ENCODE data around the gene MROH7.

Gene MROH7

DNA sequence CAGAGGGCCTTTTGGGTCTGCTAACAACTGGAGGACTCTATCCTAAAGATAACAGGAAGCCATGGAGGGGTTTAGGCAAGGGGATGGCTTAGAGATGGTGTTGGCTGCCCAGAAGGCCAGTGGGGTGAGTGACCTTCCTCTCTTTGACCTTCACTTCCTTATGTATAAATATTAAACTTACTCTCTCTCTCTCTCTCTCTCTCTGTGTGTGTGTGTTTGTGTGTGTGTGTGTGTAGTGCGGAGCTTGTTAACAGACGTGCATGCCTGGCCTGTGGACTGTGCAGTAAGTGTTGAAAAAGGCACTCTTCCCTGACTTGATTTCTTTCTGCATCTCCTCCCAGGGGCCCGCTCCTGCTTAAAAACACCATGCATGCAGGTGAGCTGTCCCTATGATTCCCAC is 10.0 kb downstream of the MROH7 start:
- no peak for DNase-seq (ENCODE audit: low spot score)

DNA sequence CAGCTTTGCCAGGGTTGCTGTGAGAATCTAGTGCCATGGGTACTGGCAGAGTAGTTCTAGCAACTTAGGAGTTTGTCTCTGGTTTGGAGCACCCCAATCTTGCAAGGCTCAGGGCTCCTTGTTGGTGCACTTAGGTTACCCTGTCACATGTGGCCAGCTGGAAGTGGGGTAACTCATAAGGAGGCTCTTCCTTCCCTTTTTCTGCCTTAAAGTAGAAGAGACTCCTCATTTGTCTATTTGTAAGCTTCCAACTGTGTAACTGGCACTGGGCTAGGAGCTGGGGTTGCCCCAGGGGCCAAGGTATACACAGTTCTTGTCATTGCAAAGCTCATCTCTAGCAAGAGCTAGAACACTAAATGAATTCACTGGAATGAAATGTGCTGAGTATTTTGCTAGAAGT is 10.6 kb downstream of the MROH7 start:
- no peak for DNase-seq (ENCODE audit: low spot score)

DNA sequence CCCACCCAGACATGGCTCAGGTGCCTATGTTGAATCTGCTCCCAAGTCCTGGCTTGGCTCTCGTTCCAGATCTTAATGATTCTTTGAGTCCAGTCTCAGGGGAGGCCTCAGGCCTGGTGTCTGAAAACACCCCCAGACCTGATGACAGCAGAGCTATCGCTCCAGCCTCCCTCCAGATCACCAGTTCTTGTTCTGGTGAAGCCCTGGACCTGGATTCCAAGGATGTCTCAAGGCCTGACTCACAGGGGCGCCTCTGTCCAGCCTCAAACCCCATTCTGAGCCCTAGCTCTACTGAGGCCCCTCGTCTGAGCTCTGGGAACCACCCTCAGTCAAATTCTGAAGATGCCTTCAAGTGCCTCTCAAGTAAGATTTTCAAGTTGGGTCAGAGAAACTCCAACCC is 11.4 kb downstream of the MROH7 start:
- DNase-seq (ENCODE audit: low spot score): peak; percentile 30

DNA sequence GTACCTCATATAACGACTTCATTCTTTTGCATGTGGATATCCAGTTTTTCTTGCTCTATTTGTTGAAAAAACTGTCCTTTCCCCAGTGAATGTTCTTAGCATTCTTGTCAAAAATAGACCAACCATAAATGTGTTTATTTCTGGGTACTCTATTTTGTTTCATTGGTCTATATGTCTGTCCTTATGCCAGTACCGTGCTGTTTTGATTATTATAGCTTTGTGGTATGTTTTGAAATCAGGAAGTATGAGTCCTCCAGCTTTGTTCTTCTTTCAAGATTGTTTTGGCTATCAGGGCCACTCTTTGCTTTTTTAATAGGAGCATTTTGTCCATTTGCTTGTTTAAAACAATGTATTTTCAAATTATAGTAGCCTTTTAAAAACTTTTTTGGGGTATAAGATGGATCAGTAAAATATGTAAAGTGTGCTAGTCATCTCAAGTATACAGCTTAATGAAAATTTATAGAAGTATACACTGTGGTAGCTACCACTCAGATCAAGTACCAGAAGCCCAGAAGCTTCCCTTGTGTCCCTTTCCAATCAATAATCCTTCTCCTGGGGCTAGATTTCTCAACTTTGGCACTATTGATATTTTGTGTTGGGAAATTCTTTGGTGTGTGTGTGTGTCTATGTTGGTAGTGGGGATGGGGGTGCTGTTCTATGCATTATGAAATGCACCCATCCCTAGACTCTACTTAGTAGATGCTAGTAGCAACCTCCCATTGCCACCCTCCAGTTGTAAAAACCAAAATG is 16.8 kb downstream of the MROH7 start:
- DNase-seq (ENCODE audit: low spot score): no peak

DNA sequence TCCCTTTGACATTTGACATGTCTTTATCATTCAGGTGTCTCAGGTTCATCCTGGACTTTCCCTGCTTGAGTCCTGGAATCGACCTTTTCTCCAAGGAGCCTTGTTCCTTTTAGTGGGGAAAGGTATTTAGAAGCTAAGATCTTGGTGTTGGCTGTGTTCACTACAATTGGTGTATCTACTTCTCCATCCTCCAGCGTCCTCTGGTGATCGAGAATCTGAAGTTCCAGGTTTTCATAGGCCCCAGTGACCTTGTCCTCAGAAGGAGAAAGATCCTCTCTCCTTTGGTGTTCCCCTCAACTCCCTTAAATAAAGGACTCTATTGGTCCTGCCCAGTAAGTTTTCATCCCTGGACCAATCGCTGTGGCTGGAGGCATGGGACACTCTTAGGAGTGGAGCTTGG is 22.1 kb downstream of the MROH7 start:
- no peak for DNase-seq (ENCODE audit: low spot score)

DNA sequence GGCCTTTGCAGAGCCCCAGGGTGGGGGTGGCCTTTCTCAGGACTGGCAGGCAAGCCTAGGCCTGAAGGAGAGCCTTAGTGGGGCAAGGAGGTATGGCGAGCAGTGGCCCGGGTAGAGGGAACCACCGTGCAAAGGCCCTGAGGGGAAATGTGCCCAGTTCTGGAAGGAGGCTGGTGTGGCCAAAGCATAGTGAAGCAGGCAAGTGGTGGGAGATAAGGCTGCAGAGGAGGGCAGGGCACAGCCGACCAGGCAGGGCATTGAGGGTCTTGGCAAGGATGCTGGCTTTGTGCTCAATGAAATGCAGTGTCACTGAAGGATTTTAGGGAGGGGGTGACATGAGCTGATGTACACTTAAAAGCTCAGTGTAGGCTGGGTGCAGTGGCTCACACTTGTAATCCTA is 22.8 kb downstream of the MROH7 start:
- DNase-seq (ENCODE audit: low spot score): no peak

DNA sequence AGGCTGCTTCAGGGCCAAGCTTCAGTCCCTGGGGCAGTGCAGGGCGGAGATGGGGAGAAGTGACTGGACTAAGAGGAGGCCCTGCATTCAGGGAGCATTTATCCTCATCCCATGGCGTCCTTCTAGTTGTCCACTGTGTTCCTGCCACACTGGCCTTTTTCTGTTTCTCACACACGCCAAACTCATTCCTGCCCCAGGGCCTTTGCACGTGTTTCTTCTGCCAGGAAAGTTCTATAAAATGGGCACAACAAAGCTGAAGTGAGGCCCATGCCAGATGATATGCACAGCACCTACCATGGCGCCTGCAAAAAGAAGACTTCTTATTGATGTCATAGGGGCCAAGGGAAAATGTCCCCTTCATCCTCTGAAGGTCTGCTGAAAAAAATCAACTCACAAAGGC is 24.3 kb downstream of the MROH7 start:
- DNase-seq (ENCODE audit: low spot score): no peak

DNA sequence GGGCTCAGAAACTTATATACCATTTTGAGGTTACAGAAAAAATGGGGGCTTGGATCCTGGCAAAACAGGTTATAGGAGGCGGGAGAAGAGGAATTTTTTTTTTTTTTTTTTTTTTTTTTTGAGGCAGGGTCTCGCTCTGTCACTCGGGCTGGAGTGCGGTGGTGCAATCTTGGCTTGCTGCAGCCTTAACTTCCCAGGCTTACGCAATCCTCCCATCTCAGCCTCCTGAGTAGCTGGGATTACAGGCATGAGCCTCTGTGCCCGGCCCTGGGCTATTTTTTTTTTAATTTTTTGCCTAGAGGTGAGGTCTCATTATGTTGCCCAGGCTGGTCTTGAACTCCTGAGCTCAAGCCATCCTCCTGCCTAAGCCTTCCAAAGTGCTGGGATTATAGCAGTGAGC is 24.7 kb downstream of the MROH7 start:
- DNase-seq (ENCODE audit: low spot score): no peak

DNA sequence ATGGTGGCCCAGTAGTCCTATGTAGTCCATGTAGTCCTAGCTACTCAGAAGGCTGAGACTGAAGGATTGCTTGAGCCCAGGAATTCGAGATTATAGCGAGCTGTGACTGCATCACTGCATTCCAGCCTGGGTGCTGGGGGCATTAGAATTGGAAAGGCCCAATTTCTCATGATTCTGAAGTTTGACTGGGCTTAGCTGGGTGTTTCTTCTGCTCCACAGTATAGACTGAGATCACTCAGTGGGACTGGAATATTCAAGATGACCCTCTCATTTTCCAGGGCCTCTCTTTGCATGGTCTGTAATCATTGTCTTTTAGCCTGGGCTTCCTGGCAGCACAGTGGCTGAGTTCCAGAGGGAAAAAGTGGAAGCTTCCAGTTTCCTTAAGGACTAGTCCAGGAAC is 26.2 kb downstream of the MROH7 start:
- no peak for DNase-seq (ENCODE audit: low spot score)

DNA sequence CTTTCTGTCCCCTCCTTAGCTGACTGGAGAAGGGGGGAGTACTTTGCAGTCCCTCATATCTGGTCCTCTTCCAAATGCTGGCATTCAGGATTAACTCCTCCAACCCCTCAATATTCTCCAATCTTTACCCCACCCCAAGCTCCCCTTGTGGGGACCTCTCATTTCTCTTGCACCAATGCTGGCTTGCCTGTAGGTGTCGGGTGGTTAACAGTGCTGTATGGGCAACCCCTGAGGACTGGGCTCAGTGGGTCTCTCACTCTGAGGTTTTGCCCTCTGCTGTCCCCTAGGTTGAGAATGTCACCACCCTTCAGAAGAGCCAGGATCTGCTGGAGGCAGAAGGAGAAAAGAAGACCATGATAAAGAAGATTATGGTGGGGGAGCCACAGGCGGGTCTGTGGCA is 27.0 kb downstream of the MROH7 start:
- no peak for DNase-seq (ENCODE audit: low spot score)

DNA sequence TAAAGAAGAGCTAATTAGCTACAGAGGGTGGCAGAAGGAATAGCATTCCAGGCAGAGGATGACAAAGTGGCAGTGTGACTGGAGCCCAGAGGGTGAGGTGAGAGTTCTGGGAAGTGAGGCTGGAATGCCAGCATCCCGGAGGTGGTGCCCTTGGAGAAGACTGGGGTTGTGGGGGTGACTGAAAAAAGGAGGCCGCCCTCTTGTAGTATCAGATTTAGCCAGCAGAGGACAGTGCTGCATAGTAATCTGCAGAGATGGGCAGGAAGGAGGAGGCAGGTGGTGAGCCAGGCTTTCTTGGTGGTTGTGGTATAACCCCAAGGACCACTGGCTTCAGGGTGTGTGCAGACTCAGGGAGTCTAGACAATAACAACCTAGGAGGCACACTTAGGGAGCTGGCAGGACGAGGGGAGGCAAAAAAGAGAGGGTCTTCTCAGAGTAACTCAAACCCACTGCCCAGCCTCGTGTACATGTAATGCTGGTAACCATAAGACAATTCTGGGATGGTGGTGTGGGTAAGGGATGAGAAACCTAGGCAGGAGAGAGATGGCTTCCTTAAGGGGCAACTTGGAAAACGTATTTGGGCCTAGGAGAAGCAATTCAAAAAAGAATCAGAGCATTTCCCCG is 30.5 kb downstream of the MROH7 start:
- DNase-seq (ENCODE audit: low spot score): peak; percentile 65

DNA sequence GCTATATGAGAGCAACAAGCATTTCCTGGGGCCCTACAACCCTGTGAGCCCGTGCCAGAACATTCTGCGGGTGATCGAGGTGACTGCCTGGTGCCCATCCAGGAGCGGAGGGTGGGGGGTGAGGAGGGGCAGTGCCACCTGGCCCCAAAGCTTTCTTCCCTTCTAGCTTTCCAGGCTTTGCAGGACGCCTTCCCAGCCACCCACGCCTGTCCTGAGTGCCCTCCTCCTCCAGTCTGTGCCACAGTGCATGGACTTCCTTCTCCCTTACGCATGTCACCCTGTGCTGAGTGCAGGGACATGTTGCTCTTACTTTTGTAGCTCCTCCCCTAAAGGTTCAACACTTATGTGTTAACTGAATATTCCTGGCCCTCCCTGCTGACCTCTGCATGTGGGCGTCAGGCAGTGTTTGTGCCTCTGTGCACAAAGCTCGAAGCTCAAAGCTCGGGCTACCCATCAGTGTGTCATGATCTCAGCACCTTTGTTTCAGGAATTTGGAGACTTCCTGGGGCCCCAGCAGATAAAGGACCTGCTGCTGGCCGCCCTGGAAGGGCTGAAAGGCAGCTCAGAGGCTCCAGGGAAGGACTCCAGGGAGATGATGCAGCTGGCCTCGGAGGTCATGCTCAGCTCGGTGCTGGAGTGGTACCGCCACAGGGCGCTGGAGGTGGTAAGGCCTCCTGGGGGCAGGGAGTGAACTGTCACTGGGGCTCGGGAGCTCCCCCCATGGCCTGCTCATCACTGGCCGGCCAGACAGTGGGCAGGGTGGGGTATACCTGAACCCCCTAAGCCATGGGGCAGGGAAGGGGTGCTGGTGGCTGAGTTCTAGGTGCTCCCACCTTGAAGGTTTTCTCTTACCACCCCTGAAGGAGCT is 37.4 kb downstream of the MROH7 start:
- DNase-seq (ENCODE audit: low spot score): no peak

DNA sequence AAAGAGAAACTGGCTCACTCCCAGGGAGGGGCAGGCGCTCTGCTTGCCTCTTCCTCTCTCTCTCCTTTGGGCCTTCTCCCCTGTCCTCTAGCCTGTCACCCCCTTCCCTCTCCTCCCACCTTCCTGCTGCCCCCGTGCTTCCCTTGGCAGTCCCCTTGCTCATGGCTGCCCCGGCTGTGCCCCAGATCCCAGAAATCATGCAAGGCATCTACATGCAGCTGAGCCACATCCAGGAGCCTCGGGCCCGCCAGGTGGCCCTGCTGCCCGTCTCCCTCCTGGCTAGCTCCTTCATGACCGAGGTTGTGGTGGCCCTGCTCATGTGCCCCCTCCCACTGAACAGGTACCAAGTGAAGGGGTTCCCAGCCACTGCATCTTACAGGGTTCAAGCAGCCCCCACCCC is 38.1 kb downstream of the MROH7 start:
- no peak for DNase-seq (ENCODE audit: low spot score)

DNA sequence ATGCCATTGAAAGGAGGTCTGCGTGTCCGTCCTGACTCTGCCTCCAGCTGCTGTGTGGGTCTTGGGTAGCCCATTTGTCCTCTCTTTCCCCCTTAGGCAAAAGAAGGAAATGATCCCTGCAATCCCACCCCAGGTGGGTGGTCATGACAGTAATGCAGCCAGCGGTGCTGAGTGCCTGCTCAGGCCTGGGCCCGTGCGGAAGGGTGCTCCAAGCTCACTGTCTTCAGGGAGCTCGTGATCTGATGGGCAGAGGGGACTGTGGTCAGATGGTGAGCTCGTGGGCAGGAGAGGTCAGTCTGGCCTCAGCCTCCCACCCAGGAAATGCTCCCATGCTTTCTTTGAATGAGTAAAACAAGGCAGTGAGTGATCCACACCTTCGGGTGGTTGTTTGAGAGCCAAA is 38.8 kb downstream of the MROH7 start:
- no peak for DNase-seq (ENCODE audit: low spot score)

DNA sequence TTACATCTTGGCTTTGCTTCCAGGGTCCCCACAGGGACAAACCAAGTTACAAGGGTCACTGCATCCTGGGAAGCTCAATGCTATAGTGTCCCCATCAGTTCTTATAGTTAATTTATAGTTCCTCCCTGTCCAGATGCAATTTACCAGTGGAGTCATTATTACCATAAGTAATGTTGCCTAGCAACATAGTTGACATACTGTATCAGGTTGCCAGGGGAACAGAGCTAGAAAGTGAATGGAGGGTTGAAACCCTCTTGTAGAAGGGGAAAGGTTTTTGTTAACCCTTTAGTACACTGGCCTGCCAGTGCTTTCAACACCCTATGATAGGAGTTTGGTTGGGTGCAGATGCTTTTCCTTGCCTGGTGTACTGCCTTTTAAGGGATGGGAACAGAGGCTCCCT is 39.8 kb downstream of the MROH7 start:
- no peak for DNase-seq (ENCODE audit: low spot score)

DNA sequence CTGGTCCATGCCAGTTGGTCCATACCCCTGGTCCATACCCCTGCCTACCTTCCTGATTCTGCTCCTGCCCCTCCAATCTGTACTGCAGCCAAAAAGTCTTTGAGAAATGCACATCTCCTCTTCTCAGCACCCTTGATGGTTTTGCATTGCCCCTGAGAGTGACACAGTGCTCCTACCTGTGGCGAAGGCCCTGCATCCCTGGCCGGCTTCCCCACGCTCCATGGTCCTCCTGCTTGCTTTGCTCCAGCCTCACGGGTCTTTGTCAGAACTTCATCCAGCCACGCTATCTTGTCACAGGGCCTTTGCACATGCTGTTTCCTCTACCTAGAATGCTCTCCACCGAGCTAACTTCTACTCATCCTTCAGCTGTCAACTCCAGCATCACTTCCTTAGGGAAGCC is 41.9 kb downstream of the MROH7 start:
- DNase-seq (ENCODE audit: low spot score): no peak

DNA sequence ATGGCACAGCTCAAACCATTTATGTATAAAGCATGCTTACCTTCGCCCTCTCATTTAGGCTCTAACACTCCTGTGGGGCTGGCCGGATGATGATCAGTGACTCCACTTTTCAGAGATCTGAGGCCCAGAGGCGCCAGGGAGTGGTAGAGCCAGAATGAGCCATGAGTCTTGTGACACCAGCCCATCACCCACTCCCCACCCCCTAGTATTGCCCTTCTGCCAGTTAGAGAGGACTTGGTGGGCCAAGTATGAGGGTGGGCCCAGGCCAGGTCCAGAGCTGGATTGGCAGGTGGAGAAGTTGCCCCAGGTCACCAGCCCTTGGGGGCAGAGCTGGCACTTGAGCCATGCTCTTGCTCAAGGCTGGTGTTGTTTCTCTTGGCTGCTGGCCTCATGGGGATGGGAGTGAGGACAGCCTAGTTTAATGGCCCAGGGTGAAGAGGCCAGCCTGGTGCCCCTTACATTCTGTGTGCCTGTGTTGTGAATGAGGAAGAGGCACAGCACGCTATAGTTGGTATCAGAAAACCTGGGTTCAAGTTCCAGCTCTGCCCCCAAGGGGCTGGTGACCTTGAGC is 43.8 kb downstream of the MROH7 start:
- DNase-seq (ENCODE audit: low spot score): no peak

DNA sequence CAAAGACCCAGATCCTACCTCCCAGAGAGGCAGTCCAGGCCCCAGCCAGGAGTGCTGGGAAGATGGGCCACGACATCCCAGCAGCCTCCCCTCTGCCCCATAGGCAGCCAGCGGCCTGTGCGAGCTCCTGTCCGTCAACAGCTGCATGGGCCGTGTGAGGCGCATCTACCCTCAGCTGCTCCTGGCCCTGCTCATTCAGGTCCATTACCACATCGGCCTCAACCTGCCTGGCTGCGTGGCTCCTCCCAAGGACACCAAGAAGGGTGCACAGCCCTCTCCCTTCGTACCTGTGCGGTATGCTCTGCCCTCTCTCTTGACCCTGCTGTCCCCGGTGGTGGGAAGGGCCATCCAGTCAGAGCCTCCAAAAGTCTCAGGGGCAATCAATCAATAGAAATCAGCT is 44.6 kb downstream of the MROH7 start:
- no peak for DNase-seq (ENCODE audit: low spot score)

DNA sequence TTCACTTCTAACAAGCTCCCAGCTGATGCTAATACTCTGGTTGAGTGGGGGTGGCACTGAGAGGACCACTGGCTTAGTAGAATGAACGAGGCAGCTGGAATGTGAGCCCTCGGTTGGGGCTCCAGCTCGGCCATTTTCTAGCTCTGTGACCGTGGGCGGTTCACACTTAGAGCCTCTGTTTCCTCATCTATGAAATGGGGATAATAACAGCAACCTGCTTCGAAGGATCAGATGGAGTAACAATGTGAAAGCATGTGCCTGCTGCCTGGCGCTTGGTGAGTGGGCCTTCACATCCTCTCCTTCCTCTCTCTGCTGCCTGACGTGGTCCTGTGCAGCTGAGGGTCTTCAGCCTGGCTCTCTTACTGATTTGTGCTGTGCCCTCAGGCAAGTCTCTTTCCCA is 53.2 kb downstream of the MROH7 start:
- DNase-seq (ENCODE audit: low spot score): no peak

DNA sequence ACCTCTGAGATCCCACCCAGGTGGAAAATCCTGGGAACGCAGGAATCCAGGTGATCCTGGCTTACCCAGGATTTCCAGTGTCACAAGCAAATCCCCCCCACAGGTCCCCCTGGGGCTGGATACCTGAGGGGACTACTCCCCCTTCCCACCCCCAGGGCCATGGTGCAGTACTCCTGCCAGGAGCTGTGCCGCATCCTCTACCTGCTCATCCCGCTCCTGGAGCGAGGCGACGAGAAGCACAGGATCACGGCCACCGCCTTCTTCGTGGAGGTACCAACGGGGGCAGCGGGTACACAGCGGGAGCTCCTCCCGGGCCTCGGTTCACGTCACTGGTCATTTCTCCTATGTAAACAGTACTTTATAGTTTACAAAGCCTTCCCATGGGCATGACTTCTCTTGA is 53.6 kb downstream of the MROH7 start:
- no peak for DNase-seq (ENCODE audit: low spot score)

DNA sequence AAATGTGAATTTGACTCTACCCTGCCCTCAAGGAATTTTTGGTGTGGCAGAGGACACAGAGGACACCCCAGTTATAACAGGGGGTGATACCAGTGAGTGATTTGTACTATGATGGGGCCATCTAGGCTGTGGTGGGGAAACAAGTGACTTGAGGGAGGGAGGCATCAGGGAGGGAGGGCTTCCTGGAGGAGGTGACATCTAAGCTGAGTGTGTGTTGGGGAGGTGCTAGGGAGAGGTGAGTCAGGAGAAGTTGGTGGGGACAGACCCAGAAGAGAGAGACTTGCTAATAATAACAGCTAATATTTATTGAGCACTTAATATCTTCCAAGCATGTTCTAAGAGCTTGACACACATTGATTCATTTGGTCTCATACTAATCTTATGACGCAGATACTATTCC is 54.2 kb downstream of the MROH7 start:
- no peak for DNase-seq (ENCODE audit: low spot score)

DNA sequence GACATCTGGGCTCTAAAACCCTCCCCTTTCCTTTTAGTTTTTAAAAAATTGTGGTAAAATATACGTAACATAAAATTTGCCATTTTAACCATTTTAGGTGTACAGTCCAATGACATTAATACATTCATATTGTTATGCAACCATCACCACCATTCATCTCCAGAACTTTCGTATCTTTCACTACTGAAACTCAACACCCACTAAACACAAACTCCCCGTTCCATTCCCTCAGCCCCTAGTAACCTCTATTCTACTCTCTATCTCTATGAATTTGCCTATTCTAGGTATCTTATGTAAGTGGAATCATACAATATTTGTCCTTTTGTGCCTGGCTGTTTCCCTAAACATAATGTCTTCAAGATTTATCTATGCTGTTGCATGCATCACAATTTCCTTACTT is 54.7 kb downstream of the MROH7 start:
- no peak for DNase-seq (ENCODE audit: low spot score)

DNA sequence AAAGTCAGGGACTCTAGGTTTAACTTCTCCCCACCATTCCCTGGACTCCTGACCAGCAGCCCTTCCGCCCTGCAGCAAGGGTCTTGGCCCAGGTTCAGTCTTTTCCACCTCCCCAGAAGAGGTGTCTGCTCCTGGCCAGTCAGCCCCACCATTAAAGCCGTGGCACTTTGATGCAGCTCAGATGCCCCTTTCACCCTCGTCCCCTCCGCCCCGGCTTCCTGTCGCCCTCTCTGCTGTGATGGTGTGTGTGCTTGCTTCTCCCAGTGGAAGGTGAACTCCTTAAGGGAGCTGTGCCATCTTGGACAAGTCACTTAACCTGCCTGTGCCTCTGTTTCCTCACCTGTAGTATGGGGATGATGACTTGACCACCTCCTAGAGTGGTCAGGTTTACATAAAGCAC is 56.3 kb downstream of the MROH7 start:
- no peak for DNase-seq (ENCODE audit: low spot score)

Data from hepatic stellate cell (primary cell).